Spinal cord (tissue), 10 donors: ENCODE data around the gene CD46. TPM values are rescaled to one million over a fixed set of nuclear protein-coding genes. Genes with fewer than 3 reads are reported as not detected.
A peak's percentile ranks its signal among the peaks of the same experiment; 100 is the strongest.
"Not testable (repeated sequence)": the region's sequence is repeated elsewhere in the genome, so short reads cannot be mapped to it uniquely, and the experiment has no call there.

Experiments used
- DNase-seq, 6 donors: peaks; one replicate each; pipeline versions ENCODE4 v3.0.0 to v3.0.0-alpha.2; 2013 to 2015; ENCODE audit warnings: low spot score in 6 of 6, low read depth in 4 of 6
- H3K27ac ChIP-seq: one replicate; pipeline ENCODE4 v1.5.1; 2013; ENCODE audit warnings: low read depth, low read length, control low read depth
- H3K27me3 ChIP-seq: one replicate; pipeline ENCODE4 v1.6.1; 2013; ENCODE audit warnings: low read length; ENCODE audit not compliant: control insufficient read depth, insufficient read depth
- H3K36me3 ChIP-seq: one replicate; pipeline ENCODE4 v1.6.1; 2013; ENCODE audit warnings: low read length; ENCODE audit not compliant: control insufficient read depth, insufficient read depth
- H3K4me1 ChIP-seq: one replicate; pipeline ENCODE4 v1.6.1; 2013; ENCODE audit warnings: low read length; ENCODE audit not compliant: control insufficient read depth, insufficient read depth
- H3K4me3 ChIP-seq: one replicate; pipeline ENCODE4 v1.5.1; 2013; ENCODE audit warnings: low read depth, low read length, control low read depth
- H3K9me3 ChIP-seq: one replicate; pipeline ENCODE4 v1.6.1; 2013; ENCODE audit warnings: low read length; ENCODE audit not compliant: control insufficient read depth, insufficient read depth
- WGBS: methylation state at CpG from one replicate; pipeline ENCODE4 v1.1.5; 2013; ENCODE audit warnings: missing lambda C conversion rate; ENCODE audit not compliant: insufficient coverage; 5-methylcytosine and 5-hydroxymethylcytosine counted together
- polyA plus RNA-seq, 2 donors: library from polyadenylated mRNA; unstranded; fragments of 120-200 nt; gene quantifications; one replicate each; pipeline ENCODE4 v1.2.1, GENCODE V29; 2013; ENCODE audit not compliant: insufficient read length in 2 of 2
- total RNA-seq, 2 donors: library from RNA; depleted of rRNA in 1 of 2; stranded (reverse); fragments of 120-200 nt in 1 of 2; fragments of >200 nt in 1 of 2; gene quantifications; one replicate each; pipeline versions ENCODE4 v1.2.3 to v1.2.4, GENCODE V29; 2013 to 2014
- donor health status: healthy.

CD46 gene
- total and polyA plus RNA-seq, 4 donors = 71.7 to 119 (median 95.9) TPM

- no peak overlapping the region for H3K27ac ChIP-seq
- no peaks in the 10 kb centered on the region for H3K9me3 ChIP-seq
- no peak for DNase-seq
- WGBS = 80% methylated on average over 2 of the region's 2 CpGs
- H3K36me3 ChIP-seq = peaks cover 2% of the 10 kb centered on the region
- H3K27me3 ChIP-seq = no peaks in the 10 kb centered on the region
- H3K4me1 ChIP-seq = peaks cover 15% of the 10 kb centered on the region
- no peak overlapping the region for H3K4me3 ChIP-seq
These were observed 2.9 kb upstream of the CD46 start for GRCh38 chr1:207748737-207749528.

- Histone ChIP-seq H3K27ac (peak overlapping the region; percentile 95), H3K9me3 (no peaks in the 10 kb centered on the region), H3K4me1 (peaks cover 15% of the 10 kb centered on the region), H3K36me3 (peaks cover 2% of the 10 kb centered on the region), H3K27me3 (no peaks in the 10 kb centered on the region), H3K4me3 (peak overlapping the region; percentile 91)
- 76% methylated on average over 3 of the region's 5 CpGs for WGBS
- no peak for DNase-seq
These were observed 1.1 kb upstream of the CD46 start for GRCh38 chr1:207750631-207751305.

GRCh38 chr1:207751463-207751789 is 428 bp upstream of the CD46 start:
- not testable (repeated sequence) for DNase-seq, H3K27me3 ChIP-seq, H3K9me3 ChIP-seq, H3K36me3 ChIP-seq
- peak overlapping the region; percentile 91 for H3K4me3 ChIP-seq
- WGBS = 4% methylated on average over 4 of the region's 7 CpGs
- H3K27ac ChIP-seq = peak overlapping the region; percentile 95
- peaks cover 15% of the 10 kb centered on the region for H3K4me1 ChIP-seq

GRCh38 chr1:207752456-207752998 is 673 bp downstream of the CD46 start:
- H3K36me3 ChIP-seq = peaks cover 2% of the 10 kb centered on the region
- no peaks in the 10 kb centered on the region for H3K27me3 ChIP-seq
- H3K27ac ChIP-seq = peak overlapping the region; percentile 95
- peak overlapping the region; percentile 91 for H3K4me3 ChIP-seq
- peak in 2 of 6 donors; percentile 15 to 45 for DNase-seq
- WGBS = 0% methylated on average over 29 of the region's 30 CpGs
- peaks cover 15% of the 10 kb centered on the region for H3K4me1 ChIP-seq
- no peaks in the 10 kb centered on the region for H3K9me3 ChIP-seq

- WGBS = no CpG with 5 or more reads among the region's 7 CpGs
- H3K36me3 ChIP-seq = peaks cover 2% of the 10 kb centered on the region
- DNase-seq = no peak
- no peak overlapping the region for H3K27ac ChIP-seq
- H3K4me1 ChIP-seq = peaks cover 15% of the 10 kb centered on the region
- H3K27me3 ChIP-seq = no peaks in the 10 kb centered on the region
- no peaks in the 10 kb centered on the region for H3K9me3 ChIP-seq
- no peak overlapping the region for H3K4me3 ChIP-seq
These were observed 1.8 kb downstream of the CD46 start for GRCh38 chr1:207753611-207754010.

- peaks cover 15% of the 10 kb centered on the region for H3K4me1 ChIP-seq
- DNase-seq = peak in 1 of 6 donors; percentile 3
- no peak overlapping the region for H3K27ac ChIP-seq
- H3K27me3 ChIP-seq = no peaks in the 10 kb centered on the region
- H3K4me3 ChIP-seq = no peak overlapping the region
- peaks cover 2% of the 10 kb centered on the region for H3K36me3 ChIP-seq
- no peaks in the 10 kb centered on the region for H3K9me3 ChIP-seq
- whole genome bisulfite sequencing = 66% methylated on average over 3 of the region's 4 CpGs
These were observed 2.2 kb downstream of the CD46 start for GRCh38 chr1:207754011-207754410.

- H3K4me1 ChIP-seq = peaks cover 15% of the 10 kb centered on the region
- peaks cover 6% of the 10 kb centered on the region for H3K36me3 ChIP-seq
- DNase-seq = no peak
- no peak overlapping the region for H3K4me3 ChIP-seq
- no peaks in the 10 kb centered on the region for H3K9me3 ChIP-seq
- WGBS = 85% methylated on average over 3 of the region's 7 CpGs
- no peak overlapping the region for H3K27ac ChIP-seq
- H3K27me3 ChIP-seq = no peaks in the 10 kb centered on the region
These were observed 3.3 kb downstream of the CD46 start for GRCh38 chr1:207754974-207755700.

GRCh38 chr1:207755846-207756693 is 4.2 kb downstream of the CD46 start:
- no peak for DNase-seq
- Histone ChIP-seq H3K4me3 (no peak overlapping the region), H3K27me3 (no peaks in the 10 kb centered on the region), H3K4me1 (peaks cover 15% of the 10 kb centered on the region), H3K27ac (no peak overlapping the region), H3K9me3 (no peaks in the 10 kb centered on the region), H3K36me3 (peaks cover 6% of the 10 kb centered on the region)
- 100% methylated on average over 1 of the region's 2 CpGs for WGBS

GRCh38 chr1:207762622-207763021 is 10.8 kb downstream of the CD46 start:
- Histone ChIP-seq H3K9me3 (peaks cover 2% of the 10 kb centered on the region), H3K27ac (no peak overlapping the region), H3K4me1 (no peaks in the 10 kb centered on the region), H3K4me3 (no peak overlapping the region), H3K36me3 (peaks cover 20% of the 10 kb centered on the region), H3K27me3 (no peaks in the 10 kb centered on the region)
- 95% methylated on average over 12 of the region's 13 CpGs for WGBS
- DNase-seq = no peak
